GM19468 (cell line): ENCODE data around the gene CBFA2T3.
"Not testable (repeated sequence)": the region's sequence is repeated elsewhere in the genome, so short reads cannot be mapped to it uniquely, and the experiment has no call there.

Experiments
- ATAC-seq: cut with Tn5 transposase; IDR thresholded peaks from one replicate; pipeline ENCODE4 v1.9.1; 2021; ENCODE audit warnings: mild to moderate bottlenecking, moderate library complexity, moderate number of reproducible peaks; ENCODE audit not compliant: unreplicated experiment; ENCODE audit errors: extremely low read depth

The CBFA2T3 gene

GRCh38 chr16:89013692-89014402 lies 36.8 kb upstream of the CBFA2T3 start:
- ATAC-seq = no peak

DNA sequence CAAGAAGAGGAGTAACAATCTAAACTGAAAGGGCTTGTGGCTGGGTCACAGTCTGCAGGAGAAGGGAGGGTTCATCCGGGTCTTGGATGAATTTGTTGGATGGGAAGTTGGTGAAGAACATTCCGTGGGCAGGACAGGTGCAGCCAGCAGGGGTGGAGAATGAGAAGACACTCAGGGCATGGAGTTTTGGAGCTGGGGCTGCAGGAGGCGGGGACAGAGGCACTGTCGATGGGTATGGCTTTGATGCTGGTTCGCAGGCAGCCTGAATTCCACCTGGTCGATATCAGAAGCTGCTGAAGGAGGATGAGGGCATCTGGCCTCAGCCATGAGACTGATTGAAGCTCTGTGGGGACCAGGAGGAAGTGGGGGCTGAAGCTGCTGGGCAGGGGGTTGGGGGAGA lies 36.1 kb upstream of the CBFA2T3 start:
- no peak for ATAC-seq

- no peak for ATAC-seq
Measured at GRCh38 chr16:89012622-89012995, 35.6 kb upstream of the CBFA2T3 start.

DNA sequence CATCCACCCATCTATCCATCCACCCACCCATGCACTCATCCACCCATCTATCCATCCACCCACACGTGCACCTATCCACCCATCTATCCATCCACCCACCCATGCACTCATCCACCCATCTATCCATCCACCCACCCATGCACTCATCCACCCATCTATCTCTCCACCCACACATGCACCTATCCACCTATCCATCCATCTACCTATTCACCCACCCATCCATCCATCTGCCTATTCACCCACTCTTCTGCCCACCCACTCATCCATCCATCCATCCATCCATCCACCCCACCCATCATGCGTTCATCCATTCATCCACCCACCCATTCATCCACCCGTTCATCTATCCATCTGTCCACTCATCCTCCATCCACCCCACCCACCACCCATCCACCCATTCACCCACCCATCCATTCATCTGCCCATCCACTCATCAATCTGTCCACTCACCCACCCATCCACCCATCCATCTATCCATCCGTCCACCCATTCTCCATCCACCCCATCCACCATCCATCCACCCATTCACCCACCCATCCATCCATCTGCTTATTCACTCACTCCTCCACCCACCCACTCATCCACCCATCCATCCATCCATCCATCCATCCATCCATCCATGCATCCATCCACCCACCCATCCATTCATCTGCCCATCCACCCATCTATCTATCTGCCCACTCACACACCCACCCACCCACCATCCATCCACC lies 35.1 kb upstream of the CBFA2T3 start:
- no peak for ATAC-seq

GRCh38 chr16:89010210-89010925 lies 33.4 kb upstream of the CBFA2T3 start:
- ATAC-seq = no peak

- no peak for ATAC-seq
Measured at GRCh38 chr16:89009343-89010209, 32.6 kb upstream of the CBFA2T3 start.

DNA sequence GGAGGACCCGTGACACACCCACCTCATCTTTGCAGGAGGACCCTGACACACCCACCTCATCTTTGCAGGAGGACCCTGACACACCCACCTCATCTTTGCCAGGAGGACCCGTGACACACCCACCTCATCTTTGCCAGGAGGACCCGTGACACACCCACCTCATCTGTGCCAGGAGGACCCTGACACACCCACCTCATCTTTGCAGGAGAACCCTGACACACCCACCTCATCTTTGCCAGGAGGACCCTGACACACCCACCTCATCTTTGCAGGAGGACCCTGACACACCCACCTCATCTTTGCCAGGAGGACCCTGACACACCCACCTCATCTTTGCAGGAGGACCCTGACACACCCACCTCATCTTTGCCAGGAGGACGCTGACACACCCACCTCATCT lies 31.8 kb upstream of the CBFA2T3 start:
- not testable (repeated sequence) for ATAC-seq

GRCh38 chr16:89007371-89008249 lies 30.6 kb upstream of the CBFA2T3 start:
- no peak for ATAC-seq

DNA sequence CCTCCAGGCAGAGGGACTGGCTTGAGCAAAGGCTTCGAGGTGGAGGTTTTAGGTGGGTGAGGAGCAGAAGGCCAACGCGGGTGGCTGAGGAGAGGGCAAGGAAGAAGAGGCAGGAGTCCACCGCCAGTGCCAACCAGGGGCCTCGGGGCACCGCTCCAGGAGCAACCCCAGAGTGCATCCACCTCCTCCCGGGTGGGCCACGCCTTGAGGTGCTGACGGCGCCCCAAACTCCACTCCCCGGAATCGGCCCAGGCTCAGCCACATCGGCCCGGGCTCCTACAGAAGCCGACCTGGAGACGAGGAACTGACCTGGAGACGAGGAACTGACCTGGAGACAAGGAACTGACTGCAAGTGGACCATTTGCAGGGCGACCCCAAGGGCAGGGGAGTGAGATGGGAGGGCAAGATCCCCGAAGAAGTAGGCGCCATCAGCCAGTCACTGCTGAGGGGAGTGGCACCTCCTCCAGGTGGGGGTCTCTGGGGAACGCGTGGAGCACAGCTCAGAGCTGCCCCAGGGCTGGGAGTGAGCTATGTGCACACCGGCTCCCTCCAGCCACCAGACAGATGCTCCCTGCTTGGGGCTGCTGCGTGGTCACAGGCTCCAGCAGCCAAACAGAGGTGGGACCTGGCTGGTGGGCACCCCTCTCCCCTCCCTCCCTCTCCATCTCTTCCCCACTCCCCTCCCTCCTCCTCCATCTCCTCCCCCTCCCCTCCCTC lies 29.2 kb upstream of the CBFA2T3 start:
- no peak for ATAC-seq

DNA sequence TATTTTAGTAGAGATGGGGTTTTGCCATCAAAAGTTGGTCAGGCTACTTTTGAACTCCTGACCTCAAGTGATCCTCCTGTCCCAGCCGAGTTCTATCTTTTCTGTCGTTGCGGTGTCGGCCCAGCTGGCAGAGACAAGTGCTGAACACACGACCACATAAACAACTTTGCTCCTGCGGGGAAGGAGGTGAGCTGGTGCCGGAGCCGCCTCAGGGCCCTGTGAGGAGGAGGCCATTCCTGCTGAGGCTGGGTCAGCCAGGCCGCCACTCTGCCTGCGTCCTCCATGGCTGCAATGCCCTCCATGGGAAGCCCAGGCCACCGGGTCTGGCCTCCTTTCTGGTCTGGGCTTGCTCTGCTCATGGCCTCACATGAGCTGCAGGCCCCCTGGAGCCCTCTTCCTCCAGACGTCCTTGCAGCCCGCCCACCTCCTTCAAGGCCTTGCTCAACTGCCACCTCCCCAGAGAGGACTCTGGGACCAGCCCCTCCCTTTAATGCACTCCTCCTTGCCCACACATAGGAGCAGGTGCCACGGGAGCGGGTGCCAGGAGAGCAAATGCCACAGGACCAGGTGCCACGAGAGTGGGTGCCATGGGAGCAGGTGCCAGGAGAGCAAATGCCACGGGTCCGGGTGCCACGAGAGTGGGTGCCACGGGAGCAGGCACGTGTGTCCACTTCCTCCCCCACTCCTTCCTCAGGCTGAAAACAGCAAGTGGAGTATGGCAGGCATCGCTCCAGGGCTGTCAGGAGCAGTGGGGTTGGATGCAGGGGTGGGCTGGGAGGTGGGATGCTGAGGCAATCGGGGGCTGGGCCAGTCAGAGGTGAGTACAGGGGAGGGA lies 28.4 kb upstream of the CBFA2T3 start:
- ATAC-seq = no peak

DNA sequence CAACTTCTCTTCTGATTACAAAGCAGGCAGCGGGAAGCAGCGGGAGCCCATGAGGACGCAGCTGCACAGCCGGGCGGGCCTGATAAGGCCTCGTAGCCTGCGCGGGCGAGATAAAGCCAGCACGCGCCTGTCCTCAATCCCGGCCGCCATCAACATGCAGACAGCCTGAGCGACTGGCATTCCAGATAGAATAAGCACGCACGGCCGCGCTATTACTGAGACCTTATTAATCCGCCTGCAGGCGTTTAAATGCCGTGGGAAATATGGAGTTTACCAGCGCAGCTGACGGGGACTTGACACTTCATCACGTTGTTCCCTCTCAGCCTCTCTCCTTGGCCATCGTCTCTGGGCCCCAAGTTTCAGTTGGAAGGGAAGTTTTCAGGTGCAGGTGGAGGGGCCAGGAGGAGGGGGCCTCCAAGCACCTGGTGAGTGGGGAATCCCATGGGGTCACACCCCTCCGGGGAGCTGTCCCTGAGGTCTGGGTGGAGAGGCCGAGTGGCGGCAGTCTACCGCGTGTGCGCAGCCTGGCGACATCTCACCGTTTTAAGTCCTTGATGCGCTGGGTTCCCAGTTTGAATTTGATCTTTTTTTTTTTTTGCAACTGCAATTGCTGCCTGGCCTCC lies 27.3 kb upstream of the CBFA2T3 start:
- ATAC-seq = no peak

- ATAC-seq = no peak
Measured at GRCh38 chr16:89003831-89004208, 26.8 kb upstream of the CBFA2T3 start.

DNA sequence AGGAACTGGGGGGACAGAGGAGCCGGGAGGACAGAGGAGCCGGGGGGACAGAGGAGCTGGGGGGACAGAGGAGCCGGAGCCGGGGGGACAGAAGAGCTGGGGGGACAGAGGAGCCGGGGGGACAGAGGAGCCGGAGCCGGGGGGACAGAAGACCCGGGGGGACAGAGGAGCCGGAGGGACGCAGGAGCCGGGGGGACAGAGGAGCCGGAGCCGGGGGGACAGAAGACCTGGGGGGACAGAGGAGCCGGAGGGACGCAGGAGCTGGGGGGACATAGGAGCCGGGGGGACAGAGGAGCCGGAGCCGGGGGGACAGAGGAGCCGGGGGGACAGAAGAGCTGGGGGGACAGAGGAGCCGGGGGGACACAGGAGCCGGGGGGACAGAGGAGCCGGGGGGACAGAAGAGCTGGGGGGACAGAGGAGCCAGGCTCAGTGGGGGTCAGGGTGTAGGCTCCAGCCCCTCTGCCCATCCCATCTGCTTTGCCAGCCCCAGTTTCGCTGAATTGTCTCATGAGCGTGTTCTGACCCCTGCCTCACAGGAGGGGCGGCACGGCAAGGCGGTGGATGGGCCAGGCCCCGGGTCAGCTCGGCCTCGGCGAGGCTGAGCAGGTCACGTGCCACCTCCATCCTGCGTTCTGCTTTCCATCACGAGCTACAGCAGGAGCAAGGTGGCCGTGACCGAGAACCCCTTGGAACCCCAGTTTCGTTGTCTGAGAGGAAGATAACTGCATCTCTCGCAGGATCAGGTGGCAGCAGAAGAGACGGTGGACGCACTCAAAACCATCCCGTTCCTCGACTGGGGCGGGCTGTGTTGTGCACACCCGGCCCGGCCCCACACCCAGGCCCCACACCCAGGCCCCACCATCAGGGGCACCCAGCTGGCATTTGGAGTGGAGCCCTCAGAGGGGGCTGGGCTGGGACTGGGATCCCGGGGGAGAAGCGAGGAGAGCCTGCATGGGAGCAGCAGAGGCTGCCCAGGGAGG lies 26.1 kb upstream of the CBFA2T3 start:
- no peak for ATAC-seq

DNA sequence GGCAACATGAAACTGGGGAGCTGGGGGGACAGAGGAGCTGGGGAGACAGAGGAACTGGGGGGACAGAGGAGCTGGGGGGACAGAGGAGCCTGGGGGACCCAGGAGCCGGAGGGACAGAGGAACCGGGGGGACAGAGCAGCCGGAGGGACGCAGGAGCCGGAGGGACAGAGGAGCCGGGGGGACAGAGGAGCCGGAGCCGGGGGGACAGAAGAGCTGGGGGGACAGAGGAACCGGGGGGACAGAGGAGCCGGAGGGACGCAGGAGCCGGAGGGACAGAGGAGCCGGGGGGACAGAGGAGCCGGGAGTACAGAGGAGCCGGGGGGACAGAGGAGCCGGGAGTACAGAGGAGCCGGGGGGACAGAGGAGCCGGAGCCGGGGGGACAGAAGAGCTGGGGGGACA lies 25.1 kb upstream of the CBFA2T3 start:
- ATAC-seq = not testable (repeated sequence)

GRCh38 chr16:89001117-89002027 lies 24.4 kb upstream of the CBFA2T3 start:
- no peak for ATAC-seq
